WERI-Rb-1 (cell line): ENCODE measurements around the gene KRTAP21-1.

ENCODE experiments used
- DNase-seq: peaks from one replicate; pipeline ENCODE4 v3.0.0-alpha.2; 2020
- H3K27ac ChIP-seq: fragments of 250-450 bp; sonication (Bioruptor Pico); 2 replicates; pipeline ENCODE4 v1.5.1; 2020; ENCODE audit warnings: mild to moderate bottlenecking, moderate library complexity
- H3K27me3 ChIP-seq: fragments of 250-450 bp; sonication (Bioruptor Pico); 2 replicates; pipeline ENCODE4 v1.5.1; 2021; ENCODE audit warnings: mild to moderate bottlenecking, low read depth, moderate library complexity; ENCODE audit not compliant: insufficient read depth, severe bottlenecking
- H3K36me3 ChIP-seq: fragments of 250-450 bp; sonication (Bioruptor Pico); 2 replicates; pipeline ENCODE4 v1.5.1; 2020; ENCODE audit warnings: mild to moderate bottlenecking, moderate library complexity
- H3K4me3 ChIP-seq: 2 replicates; pipeline ENCODE4 v1.5.1; 2011; ENCODE audit warnings: low read depth, mild to moderate bottlenecking, control low read depth, low read length
- H3K9me3 ChIP-seq: fragments of 250-450 bp; sonication (Bioruptor Pico); 2 replicates; pipeline ENCODE4 v1.5.1; 2021; ENCODE audit warnings: mild to moderate bottlenecking, moderate library complexity; ENCODE audit not compliant: severe bottlenecking
- CTCF ChIP-seq: IDR thresholded peaks from 2 replicates; pipeline ENCODE4 v1.5.1; 2011; ENCODE audit warnings: low read depth, mild to moderate bottlenecking, control low read depth, inconsistent platforms, low read length

The KRTAP21-1 gene

GRCh38 chr21:30758306-30758705 is 3.1 kb upstream of the KRTAP21-1 start:
- Histone ChIP-seq H3K36me3 (no peaks in the 10 kb centered on the region), H3K4me3 (no peak overlapping the region), H3K9me3 (no peaks in the 10 kb centered on the region), H3K27me3 (peaks cover 85% of the 10 kb centered on the region), H3K27ac (no peak overlapping the region)
- no peak for DNase-seq
- TF ChIP-seq CTCF: no peak

GRCh38 chr21:30747159-30747558 is 8.1 kb downstream of the KRTAP21-1 start, which contains the start of gene KRTAP21-2:
Gene KRTAP21-2 (minus strand): TSS chr21:30747259. CDS start chr21:30747202, 57 bp downstream.
- H3K27ac ChIP-seq: no peak within 1 kb of the TSS
- H3K36me3 ChIP-seq: no peaks in the 10 kb centered on the region
- no peaks in the 10 kb centered on the region for H3K9me3 ChIP-seq
- no peak for DNase-seq
- TF ChIP-seq CTCF: no peak
- peaks cover 38% of the 10 kb centered on the region for H3K27me3 ChIP-seq
- no peak within 1 kb of the TSS for H3K4me3 ChIP-seq

- peaks cover 46% of the 10 kb centered on the region for H3K27me3 ChIP-seq
- H3K36me3 ChIP-seq: no peaks in the 10 kb centered on the region
- H3K27ac ChIP-seq: no peak overlapping the region
- TF ChIP-seq CTCF: no peak
- no peaks in the 10 kb centered on the region for H3K9me3 ChIP-seq
- no peak for DNase-seq
- no peak overlapping the region for H3K4me3 ChIP-seq
These were observed 14.8 kb downstream of the KRTAP21-1 start for GRCh38 chr21:30740462-30740861.

- Histone ChIP-seq H3K36me3 (no peaks in the 10 kb centered on the region), H3K27ac (no peak overlapping the region), H3K4me3 (no peak overlapping the region), H3K9me3 (no peaks in the 10 kb centered on the region), H3K27me3 (peaks cover 61% of the 10 kb centered on the region)
- no peak for TF ChIP-seq CTCF
- DNase-seq: no peak
These were observed 22.2 kb downstream of the KRTAP21-1 start for GRCh38 chr21:30733026-30733425.

- DNase-seq: no peak
- no peak for TF ChIP-seq CTCF
These were observed 28.5 kb downstream of the KRTAP21-1 start for GRCh38 chr21:30726726-30727125.

GRCh38 chr21:30719401-30719800 is 35.8 kb downstream of the KRTAP21-1 start:
- no peaks in the 10 kb centered on the region for H3K36me3 ChIP-seq
- no peaks in the 10 kb centered on the region for H3K9me3 ChIP-seq
- TF ChIP-seq CTCF: no peak
- H3K4me3 ChIP-seq: no peak overlapping the region
- H3K27me3 ChIP-seq: peaks cover 72% of the 10 kb centered on the region
- H3K27ac ChIP-seq: no peak overlapping the region
- no peak for DNase-seq

More at GRCh38 chr21:30726726-30727125, 28.5 kb downstream of the KRTAP21-1 start:
- Histone ChIP-seq H3K36me3 (no peaks in the 10 kb centered on the region), H3K27me3 (peaks cover 61% of the 10 kb centered on the region), H3K4me3 (no peak overlapping the region), H3K27ac (no peak overlapping the region), H3K9me3 (no peaks in the 10 kb centered on the region)
